H9 (cell line): ENCODE results near the gene CIT. TPM values are rescaled to one million over a fixed set of nuclear protein-coding genes. Genes with fewer than 3 reads are reported as not detected.

Source experiments
- DNase-seq: peaks from one replicate; pipeline ENCODE4 v3.0.0-alpha.2; 2017
- H2AFZ ChIP-seq: one replicate; pipeline ENCODE4 v1.6.1; 2013; ENCODE audit warnings: mild to moderate bottlenecking, low read length, control low read depth, moderate library complexity
- H2AK5ac ChIP-seq: 2 replicates; pipeline ENCODE4 v1.6.1; 2013; ENCODE audit warnings: low read length, control low read depth, mixed read lengths; ENCODE audit not compliant: insufficient read length
- H2BK120ac ChIP-seq: one replicate; pipeline ENCODE4 v1.6.1; 2013; ENCODE audit warnings: low read depth, mild to moderate bottlenecking, low read length, control low read depth, inconsistent platforms; ENCODE audit not compliant: poor library complexity, severe bottlenecking
- H2BK12ac ChIP-seq: 2 replicates; pipeline ENCODE4 v1.6.1; 2013; ENCODE audit warnings: low read length, control low read depth, mixed read lengths, low read depth; ENCODE audit not compliant: insufficient read length
- H2BK15ac ChIP-seq: 2 replicates; pipeline ENCODE4 v1.6.1; 2013; ENCODE audit warnings: low read depth, low read length, control low read depth
- H2BK20ac ChIP-seq: one replicate; pipeline ENCODE4 v1.6.1; 2013; ENCODE audit warnings: low read depth, mild to moderate bottlenecking, low read length, control low read depth, inconsistent platforms; ENCODE audit not compliant: poor library complexity, severe bottlenecking
- H2BK5ac ChIP-seq: 2 replicates; pipeline ENCODE4 v1.6.1; 2013; ENCODE audit warnings: low read length, control low read depth, mixed read lengths; ENCODE audit not compliant: insufficient read length
- H3K14ac ChIP-seq: 2 replicates; pipeline ENCODE4 v1.6.1; 2013; ENCODE audit warnings: low read length, control low read depth; ENCODE audit not compliant: insufficient read depth
- H3K18ac ChIP-seq: 2 replicates; pipeline ENCODE4 v1.6.1; 2013; ENCODE audit warnings: low read depth, mild to moderate bottlenecking, mixed read lengths, low read length, control low read depth; ENCODE audit not compliant: insufficient read length
- H3K23ac ChIP-seq: 2 replicates; pipeline ENCODE4 v1.6.1; 2013; ENCODE audit warnings: low read length, control low read depth, mixed read lengths, low read depth; ENCODE audit not compliant: insufficient read length
- H3K23me2 ChIP-seq: 2 replicates; pipeline ENCODE4 v1.6.1; 2013; ENCODE audit warnings: low read depth, mild to moderate bottlenecking, mixed read lengths, low read length, control low read depth; ENCODE audit not compliant: insufficient read length, poor library complexity, severe bottlenecking
- H3K27ac ChIP-seq: 2 replicates; pipeline ENCODE4 v1.5.1; 2013; ENCODE audit warnings: low read length, control low read depth, mixed read lengths, low read depth; ENCODE audit not compliant: insufficient read length
- H3K27me3 ChIP-seq: 2 replicates; pipeline ENCODE4 v1.6.1; 2013; ENCODE audit warnings: low read length, control low read depth, inconsistent platforms; ENCODE audit not compliant: insufficient read depth
- H3K4ac ChIP-seq: 2 replicates; pipeline ENCODE4 v1.6.1; 2013; ENCODE audit warnings: low read depth, mild to moderate bottlenecking, control low read depth, inconsistent platforms, low read length, moderate library complexity
- H3K4me1 ChIP-seq: 2 replicates; pipeline ENCODE4 v1.6.1; 2013; ENCODE audit warnings: low read length, control low read depth, inconsistent platforms; ENCODE audit not compliant: insufficient read depth
- H3K4me2 ChIP-seq: 2 replicates; pipeline ENCODE4 v1.6.1; 2013; ENCODE audit warnings: low read length, control low read depth, mixed read lengths; ENCODE audit not compliant: insufficient read length, insufficient read depth
- H3K56ac ChIP-seq: 2 replicates; pipeline ENCODE4 v1.6.1; 2013; ENCODE audit warnings: low read depth, mild to moderate bottlenecking, mixed read lengths, low read length, control low read depth; ENCODE audit not compliant: insufficient read length
- H3K79me1 ChIP-seq: 2 replicates; pipeline ENCODE4 v1.6.1; 2013; ENCODE audit warnings: low read depth, mild to moderate bottlenecking, moderate library complexity, low read length, control low read depth, inconsistent platforms; ENCODE audit not compliant: insufficient read depth, poor library complexity, severe bottlenecking
- H3K79me2 ChIP-seq: 2 replicates; pipeline ENCODE4 v1.6.1; 2013; ENCODE audit warnings: low read length, control low read depth, inconsistent platforms; ENCODE audit not compliant: insufficient read depth
- H3K9ac ChIP-seq: 2 replicates; pipeline ENCODE4 v1.6.1; 2013; ENCODE audit warnings: low read length, control low read depth, mixed read lengths; ENCODE audit not compliant: insufficient read length; ENCODE audit errors: extremely low read depth
- H3K9me3 ChIP-seq: one replicate; pipeline ENCODE4 v1.6.1; 2013; ENCODE audit warnings: low read depth, low read length, inconsistent platforms; ENCODE audit not compliant: control insufficient read depth
- H3T11ph ChIP-seq: one replicate; pipeline ENCODE4 v1.6.1; 2013; ENCODE audit warnings: mild to moderate bottlenecking, low read length, control low read depth, inconsistent platforms
- H4K20me1 ChIP-seq: one replicate; pipeline ENCODE4 v1.6.1; 2013; ENCODE audit not compliant: control insufficient read depth, insufficient read length, insufficient read depth
- H4K5ac ChIP-seq: 2 replicates; pipeline ENCODE4 v1.6.1; 2013; ENCODE audit warnings: low read depth, mild to moderate bottlenecking, mixed read lengths, low read length, control low read depth; ENCODE audit not compliant: insufficient read length
- H4K8ac ChIP-seq: replicated peaks from 2 replicates; pipeline ENCODE4 v1.6.1; 2013; ENCODE audit warnings: low read length, control low read depth, mixed read lengths, low read depth; ENCODE audit not compliant: insufficient read length
- H4K91ac ChIP-seq: 2 replicates; pipeline ENCODE4 v1.6.1; 2013; ENCODE audit warnings: low read depth, mild to moderate bottlenecking, moderate library complexity, mixed read lengths, low read length, control low read depth; ENCODE audit not compliant: insufficient read length
- H3K27ac Mint-ChIP-seq, 3 experiments: 2 replicates in 2 of 3; 3 replicates in 1 of 3; pipeline ENCODE4 v1.8.0; 2020 to 2021; ENCODE audit warnings: mixed read lengths in 3 of 3, mild to moderate bottlenecking in 1 of 3, moderate library complexity in 1 of 3
- H3K27me3 Mint-ChIP-seq: 2 replicates; pipeline ENCODE4 v1.8.0; 2021; ENCODE audit warnings: low read depth, mild to moderate bottlenecking, moderate library complexity, mixed read lengths
- H3K36me3 Mint-ChIP-seq, 3 experiments: 2 replicates in 2 of 3; 3 replicates in 1 of 3; pipeline ENCODE4 v1.8.0; 2020 to 2021; ENCODE audit warnings: low read depth in 3 of 3, mixed read lengths in 3 of 3; ENCODE audit not compliant: insufficient read depth in 1 of 3
- H3K4me1 Mint-ChIP-seq, 2 experiments: 2 replicates each; pipeline ENCODE4 v1.8.0; 2020; ENCODE audit warnings: mixed read lengths in 2 of 2
- H3K4me3 Mint-ChIP-seq, 2 experiments: 2 replicates in 1 of 2; 3 replicates in 1 of 2; pipeline ENCODE4 v1.8.0; 2020 to 2021; ENCODE audit warnings: mild to moderate bottlenecking in 2 of 2, mixed read lengths in 2 of 2, moderate library complexity in 1 of 2
- H3K9me3 Mint-ChIP-seq, 2 experiments: 2 replicates in 1 of 2; 3 replicates in 1 of 2; pipeline ENCODE4 v1.8.0; 2020; ENCODE audit warnings: mild to moderate bottlenecking in 2 of 2, mixed read lengths in 2 of 2, moderate library complexity in 1 of 2
- WGBS: extraction: QIAGEN DNeasy Blood & Tissue Kit; methylation state at CpG from one replicate; pipeline ENCODE4 v1.1.7; 2013; ENCODE audit warnings: missing lambda C conversion rate, low lambda C conversion rate, mixed read lengths; ENCODE audit not compliant: insufficient read length; ENCODE audit errors: extremely low coverage; 5-methylcytosine and 5-hydroxymethylcytosine counted together
- total RNA-seq: library from RNA; stranded (reverse); gene quantifications from 2 replicates; pipeline ENCODE4 v1.2.1, GENCODE V29; 2021
- TF ChIP-seq, protein P1 (sequence below): fragments of 200-600 bp; sonication (generic); conservative IDR thresholded peaks from 3 replicates; pipeline ENCODE4 v1.8.0; 2021; ENCODE audit warnings: antibody characterized with exemption, mild to moderate bottlenecking

CIT gene
- total RNA-seq, 1 experiment from 2014 or later = 55.3 TPM

DNA sequence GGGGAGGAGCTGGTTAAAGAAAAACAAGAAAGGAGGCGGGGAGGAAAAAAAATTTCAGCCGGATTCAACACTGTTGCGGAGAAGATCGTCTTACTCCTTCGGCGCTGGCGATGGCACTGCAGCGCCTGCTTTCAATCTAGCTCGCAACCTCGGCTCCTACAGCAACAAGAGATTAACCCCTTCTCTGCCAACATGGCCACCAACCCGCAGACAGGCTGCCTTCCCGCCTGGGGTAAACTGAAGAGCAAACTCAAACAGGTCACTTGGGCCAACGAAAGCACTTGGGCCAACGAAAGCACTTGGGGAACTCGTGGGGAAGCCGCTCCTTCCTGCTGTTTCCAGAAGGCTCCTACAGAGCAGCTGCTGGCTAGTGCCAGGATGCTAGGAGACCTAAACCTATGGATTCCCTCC, 73.7 kb downstream of the CIT start:
- Histone ChIP-seq H3K14ac (no peak overlapping the region), H3K18ac (no peak overlapping the region), H3K4ac (no peak overlapping the region), H3K4me1 (peaks cover 4% of the 10 kb centered on the region; the same call in 1 of the 2 replicates), H3K27me3 (no peaks in the 10 kb centered on the region), H3K4me2 (peak overlapping the region; percentile 18), H2BK120ac (no peak overlapping the region), H2AK5ac (no peak overlapping the region), H2BK5ac (no peak overlapping the region), H4K8ac (no peak overlapping the region), H4K5ac (no peak overlapping the region), H4K20me1 (no peaks in the 10 kb centered on the region), H2BK12ac (no peak overlapping the region), H3K27ac (no peak overlapping the region), H2BK15ac (no peak overlapping the region), H3K79me1 (no peaks in the 10 kb centered on the region), H3K79me2 (no peaks in the 10 kb centered on the region), H3K9ac (no peak overlapping the region), H2BK20ac (no peak overlapping the region), H3K9me3 (no peaks in the 10 kb centered on the region), H3T11ph (no peak overlapping the region), H4K91ac (no peak overlapping the region), H3K23me2 (peaks cover 6% of the 10 kb centered on the region), H2AFZ (no peak overlapping the region), H3K56ac (no peak overlapping the region), H3K23ac (no peak overlapping the region)
- H3K4me1 Mint-ChIP-seq = peaks cover 22 to 27% of the 10 kb centered on the region in 2 experiments
- TF ChIP-seq, protein P1, sequence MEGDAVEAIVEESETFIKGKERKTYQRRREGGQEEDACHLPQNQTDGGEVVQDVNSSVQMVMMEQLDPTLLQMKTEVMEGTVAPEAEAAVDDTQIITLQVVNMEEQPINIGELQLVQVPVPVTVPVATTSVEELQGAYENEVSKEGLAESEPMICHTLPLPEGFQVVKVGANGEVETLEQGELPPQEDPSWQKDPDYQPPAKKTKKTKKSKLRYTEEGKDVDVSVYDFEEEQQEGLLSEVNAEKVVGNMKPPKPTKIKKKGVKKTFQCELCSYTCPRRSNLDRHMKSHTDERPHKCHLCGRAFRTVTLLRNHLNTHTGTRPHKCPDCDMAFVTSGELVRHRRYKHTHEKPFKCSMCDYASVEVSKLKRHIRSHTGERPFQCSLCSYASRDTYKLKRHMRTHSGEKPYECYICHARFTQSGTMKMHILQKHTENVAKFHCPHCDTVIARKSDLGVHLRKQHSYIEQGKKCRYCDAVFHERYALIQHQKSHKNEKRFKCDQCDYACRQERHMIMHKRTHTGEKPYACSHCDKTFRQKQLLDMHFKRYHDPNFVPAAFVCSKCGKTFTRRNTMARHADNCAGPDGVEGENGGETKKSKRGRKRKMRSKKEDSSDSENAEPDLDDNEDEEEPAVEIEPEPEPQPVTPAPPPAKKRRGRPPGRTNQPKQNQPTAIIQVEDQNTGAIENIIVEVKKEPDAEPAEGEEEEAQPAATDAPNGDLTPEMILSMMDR = no peak; the same call in 2 of the 3 replicates
- peak overlapping the region; percentile 15 to 87 (median 68); a peak in 5 of 7 replicates for H3K27ac Mint-ChIP-seq
- H3K4me3 Mint-ChIP-seq = peak overlapping the region; percentile 62 to 67
- DNase-seq = peak; percentile 80
- peaks cover 10 to 15% of the 10 kb centered on the region in 2 experiments; a peak in 3 of 5 replicates for H3K9me3 Mint-ChIP-seq
- H3K36me3 Mint-ChIP-seq = peaks cover 18 to 34% (median 27%) of the 10 kb centered on the region in 3 experiments
- WGBS = no CpG with 5 or more reads among the region's 16 CpGs
- no peaks in the 10 kb centered on the region for H3K27me3 Mint-ChIP-seq
